Endometrial microvascular endothelial cells (primary cell): ENCODE measurements around the gene PCNX3. TPM values are rescaled to one million over a fixed set of nuclear protein-coding genes. Genes with fewer than 3 reads are reported as not detected.

ENCODE experiments used
- in situ Hi-C: cut with HindIII; loops from 2 replicates; pipeline ENCODE4 v1.10.0; 2017; ENCODE audit warnings: low sequenced_read_pairs, low pct_unique_long_range_greater_than_20kb; ENCODE audit errors: inconsistent ontology term
- total RNA-seq: library from RNA; depleted of rRNA; stranded (reverse); fragments of >200 nt; gene quantifications from one replicate; pipeline ENCODE4 v1.2.3, GENCODE V29; 2015; ENCODE audit errors: inconsistent ontology term

The PCNX3 gene
- total RNA-seq, 1 donor from 2014 or later = 44.9 TPM

GRCh38 chr11:65579291-65579690 lies 36.3 kb upstream of the PCNX3 start:
- in situ Hi-C loops = no loop called here

DNA sequence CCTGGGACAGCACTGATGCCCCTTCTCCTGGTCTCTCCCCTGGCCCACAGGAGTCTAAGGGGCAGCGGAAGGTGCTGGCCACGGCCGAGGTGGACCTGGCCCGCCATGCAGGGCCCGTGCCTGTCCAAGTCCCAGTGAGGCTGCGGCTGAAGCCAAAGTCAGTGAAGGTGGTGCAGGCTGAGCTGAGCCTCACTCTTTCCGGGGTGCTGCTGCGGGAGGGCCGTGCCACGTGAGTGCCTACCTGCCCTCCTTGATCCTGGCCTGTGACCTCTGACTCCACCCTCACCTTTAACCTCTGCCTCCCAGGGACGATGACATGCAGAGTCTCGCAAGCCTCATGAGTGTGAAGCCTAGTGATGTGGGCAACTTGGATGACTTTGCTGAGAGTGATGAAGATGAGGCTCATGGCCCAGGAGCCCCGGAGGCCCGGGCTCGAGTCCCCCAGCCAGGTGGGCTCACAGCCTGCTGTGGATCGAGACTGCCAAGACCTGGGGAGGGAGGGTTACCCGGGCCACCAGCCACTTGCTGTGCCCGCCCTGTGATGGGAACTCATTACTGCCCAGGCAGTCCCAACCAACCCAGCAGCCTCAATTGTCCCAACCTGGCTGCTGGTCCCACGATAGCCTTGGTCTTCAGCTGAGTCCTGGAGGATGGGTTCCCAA lies 35.4 kb upstream of the PCNX3 start:
- in situ Hi-C loops = no loop called here

DNA sequence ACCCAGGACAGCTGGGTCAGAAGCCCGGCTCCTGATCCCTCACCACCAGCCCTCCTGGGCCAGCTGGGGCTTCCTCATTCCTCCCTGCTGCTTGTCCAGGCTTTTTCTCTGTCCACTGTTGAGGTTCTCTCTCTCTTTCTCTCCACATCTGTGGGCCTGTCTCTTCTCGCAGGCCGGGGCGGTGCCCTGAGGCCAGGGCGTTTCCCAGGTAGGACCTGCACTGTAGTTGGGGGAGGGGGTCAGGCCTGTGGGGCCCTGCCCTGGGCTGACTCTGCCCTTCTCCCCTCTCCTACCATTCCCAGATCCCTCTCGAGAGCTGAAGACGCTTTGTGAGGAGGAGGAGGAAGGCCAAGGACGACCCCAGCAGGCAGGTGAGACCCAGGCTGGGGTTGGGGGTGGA lies 34.8 kb upstream of the PCNX3 start:
- in situ Hi-C loops = no loop called here

GRCh38 chr11:65581928-65582327 lies 33.6 kb upstream of the PCNX3 start:
- in situ Hi-C loops = no loop called here

DNA sequence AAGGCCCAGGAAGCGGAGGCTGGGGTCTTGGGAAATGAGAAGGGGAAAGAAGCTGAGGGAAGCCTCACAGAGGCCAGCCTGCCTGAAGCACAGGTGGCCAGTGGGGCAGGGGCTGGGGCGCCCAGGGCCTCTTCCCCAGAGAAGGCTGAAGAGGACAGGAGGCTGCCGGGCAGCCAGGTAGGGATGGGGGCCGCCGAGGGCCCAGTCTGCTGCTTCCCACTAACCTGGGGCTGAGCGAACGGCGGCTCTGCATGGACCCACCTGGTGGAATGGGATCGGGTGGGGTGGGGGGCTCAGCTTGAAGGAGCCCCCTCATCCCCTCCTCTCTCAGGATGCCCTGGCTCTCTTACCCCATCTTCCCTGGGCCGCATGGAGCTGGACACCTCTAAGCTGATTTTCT lies 32.0 kb upstream of the PCNX3 start:
- in situ Hi-C loops = no loop called here

DNA sequence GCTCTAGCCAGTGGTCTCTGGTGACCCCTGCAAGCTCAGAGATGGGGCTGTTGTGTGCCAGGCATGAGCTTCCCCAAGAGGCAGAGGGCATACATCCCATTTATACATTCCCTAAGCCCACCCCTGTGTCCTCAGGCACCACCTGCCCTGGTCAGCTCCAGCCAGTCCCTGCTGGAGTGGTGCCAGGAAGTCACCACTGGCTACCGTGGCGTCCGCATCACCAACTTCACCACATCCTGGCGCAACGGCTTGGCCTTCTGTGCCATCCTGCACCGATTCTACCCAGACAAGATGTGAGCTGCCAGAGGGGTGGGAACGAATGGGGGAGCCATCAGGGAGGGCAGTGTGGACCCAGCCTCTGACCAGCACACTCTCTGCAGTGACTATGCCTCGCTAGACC lies 31.5 kb upstream of the PCNX3 start:
- in situ Hi-C loops = no loop called here

DNA sequence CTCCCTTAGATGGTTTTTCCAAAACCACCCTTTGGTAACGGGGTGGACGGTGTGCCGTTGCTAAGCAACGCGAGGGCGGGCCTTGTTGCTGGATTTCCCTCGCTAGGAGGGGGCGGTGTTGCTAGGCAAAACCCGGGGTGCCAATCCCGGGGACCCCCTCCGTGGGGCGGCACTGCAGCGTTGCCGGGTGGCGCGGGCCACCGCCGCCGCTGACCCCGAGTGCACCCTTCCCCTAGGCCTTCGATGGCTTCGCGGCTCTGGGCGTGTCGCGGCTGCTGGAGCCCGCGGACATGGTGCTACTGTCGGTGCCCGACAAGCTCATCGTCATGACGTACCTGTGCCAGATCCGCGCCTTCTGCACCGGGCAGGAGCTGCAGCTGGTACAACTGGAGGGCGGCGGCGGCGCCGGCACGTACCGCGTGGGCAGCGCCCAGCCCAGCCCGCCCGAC lies 30.8 kb upstream of the PCNX3 start:
- in situ Hi-C loops = no loop called here

DNA sequence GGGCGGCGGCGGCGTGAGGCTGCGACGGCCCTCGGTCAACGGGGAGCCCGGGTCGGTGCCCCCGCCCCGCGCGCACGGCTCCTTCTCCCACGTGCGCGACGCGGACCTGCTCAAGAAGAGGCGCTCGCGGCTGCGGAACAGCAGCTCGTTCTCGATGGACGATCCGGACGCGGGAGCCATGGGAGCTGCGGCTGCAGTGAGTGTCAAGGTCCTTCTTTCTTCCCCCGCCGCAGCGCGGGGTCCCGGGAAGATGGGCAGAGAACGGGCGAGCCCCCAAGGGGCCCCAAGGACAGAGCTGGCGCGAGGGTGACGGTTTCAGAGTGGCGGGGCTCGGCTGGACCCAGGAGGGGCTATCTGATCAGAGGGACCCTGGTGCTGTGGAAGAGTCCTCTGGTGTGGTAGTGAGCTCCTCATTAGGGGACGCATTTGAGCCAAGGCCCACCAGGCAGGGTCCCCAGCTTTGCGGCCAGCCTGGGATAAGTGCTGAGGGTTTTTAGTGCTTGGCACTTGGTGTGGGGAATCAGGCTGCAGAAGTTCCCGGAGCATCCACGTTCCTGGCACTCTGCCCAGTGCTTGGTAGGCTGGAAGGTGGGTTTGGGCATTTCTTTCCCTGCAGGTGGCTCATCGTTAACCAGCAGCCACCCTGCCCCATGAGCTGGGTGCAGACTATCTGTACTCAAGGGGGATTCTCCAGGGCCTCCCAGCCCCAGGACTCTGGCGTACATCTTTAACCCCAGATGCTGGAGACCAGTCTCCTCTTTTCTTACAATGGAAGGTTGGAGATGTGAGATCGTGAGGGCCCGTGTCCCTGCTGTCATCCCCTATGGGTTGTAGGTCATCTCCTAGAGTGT lies 30.0 kb upstream of the PCNX3 start:
- in situ Hi-C loops = no loop called here

- in situ Hi-C loops = no loop called here
These were observed 29.3 kb upstream of the PCNX3 start for GRCh38 chr11:65586247-65586630.

DNA sequence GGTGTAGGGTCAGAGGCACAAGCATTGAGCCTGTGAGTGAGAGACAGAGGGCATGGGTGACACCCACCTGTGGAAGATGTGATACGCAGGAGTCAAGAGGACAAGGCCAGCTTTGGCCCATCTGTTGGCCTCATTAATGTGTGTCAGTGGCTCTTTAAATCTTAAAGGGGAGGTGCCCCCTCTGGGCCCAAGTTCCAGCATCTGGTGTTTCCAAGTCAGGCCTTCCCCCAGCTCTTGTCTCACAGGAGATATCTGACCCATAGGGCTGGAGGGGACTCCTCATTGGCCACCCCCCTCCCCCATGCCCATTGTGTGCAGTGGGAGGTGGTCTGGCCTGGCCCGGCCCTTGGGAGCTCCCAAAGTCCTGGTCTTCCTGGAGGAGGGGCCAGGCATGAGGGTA lies 28.9 kb upstream of the PCNX3 start:
- in situ Hi-C loops = no loop called here

GRCh38 chr11:65588199-65589054 lies 27.1 kb upstream of the PCNX3 start:
- in situ Hi-C loops = no loop called here

DNA sequence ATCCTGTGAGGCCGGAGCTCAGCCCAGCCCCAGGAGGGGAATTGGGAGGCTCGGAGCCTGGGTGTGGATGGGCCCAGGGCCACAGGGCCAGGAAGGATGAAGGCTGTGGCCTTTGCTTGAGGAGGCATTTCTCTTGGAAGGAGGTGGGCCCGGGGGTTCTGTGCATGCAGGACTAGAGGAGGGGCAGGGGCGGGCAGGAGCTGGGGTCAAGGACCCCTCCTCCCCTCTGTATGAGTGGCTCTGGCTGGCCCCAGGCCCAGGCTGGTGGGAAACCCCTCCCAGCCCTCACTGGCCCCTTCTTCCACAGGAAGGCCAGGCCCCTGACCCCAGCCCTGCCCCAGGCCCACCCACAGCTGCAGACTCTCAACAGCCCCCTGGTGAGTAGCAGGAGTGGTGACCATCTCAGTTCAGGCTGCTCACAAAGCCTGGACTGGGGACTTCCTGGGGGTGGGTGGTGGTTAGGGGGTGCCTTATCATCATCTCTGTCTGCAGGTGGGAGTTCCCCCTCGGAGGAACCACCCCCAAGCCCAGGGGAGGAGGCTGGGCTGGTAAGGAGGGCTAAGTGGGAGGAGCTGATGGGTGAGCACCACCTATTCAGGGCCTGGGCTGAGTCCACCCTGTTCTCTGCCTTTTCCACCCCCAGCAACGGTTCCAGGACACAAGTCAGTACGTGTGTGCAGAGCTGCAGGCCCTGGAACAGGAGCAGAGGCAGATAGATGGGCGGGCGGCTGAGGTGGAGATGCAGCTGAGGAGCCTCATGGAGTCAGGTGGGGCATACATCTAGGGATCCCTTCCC lies 25.9 kb upstream of the PCNX3 start:
- in situ Hi-C loops = no loop called here

DNA sequence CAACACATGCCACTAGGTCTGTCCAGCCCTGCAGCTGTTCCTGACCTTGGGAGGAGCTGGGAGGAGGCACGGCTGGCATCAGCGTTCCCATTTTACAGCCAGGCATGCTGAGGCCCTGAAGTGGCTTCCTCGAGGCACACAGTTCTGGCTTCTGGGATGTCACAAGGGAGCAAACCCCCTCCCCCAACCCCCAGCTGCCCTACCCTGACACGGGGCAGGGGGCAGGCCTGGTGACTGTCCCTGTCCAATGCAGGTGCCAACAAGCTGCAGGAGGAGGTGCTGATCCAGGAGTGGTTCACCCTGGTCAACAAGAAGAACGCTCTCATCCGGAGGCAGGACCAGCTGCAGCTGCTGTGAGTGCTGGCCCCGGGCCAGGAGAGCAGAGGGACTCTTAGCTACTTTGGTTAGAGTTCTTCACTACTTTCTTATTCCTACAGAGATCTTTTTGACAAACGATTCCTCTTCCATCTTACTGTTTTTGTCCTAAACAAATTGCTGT lies 25.3 kb upstream of the PCNX3 start:
- in situ Hi-C loops = no loop called here

DNA sequence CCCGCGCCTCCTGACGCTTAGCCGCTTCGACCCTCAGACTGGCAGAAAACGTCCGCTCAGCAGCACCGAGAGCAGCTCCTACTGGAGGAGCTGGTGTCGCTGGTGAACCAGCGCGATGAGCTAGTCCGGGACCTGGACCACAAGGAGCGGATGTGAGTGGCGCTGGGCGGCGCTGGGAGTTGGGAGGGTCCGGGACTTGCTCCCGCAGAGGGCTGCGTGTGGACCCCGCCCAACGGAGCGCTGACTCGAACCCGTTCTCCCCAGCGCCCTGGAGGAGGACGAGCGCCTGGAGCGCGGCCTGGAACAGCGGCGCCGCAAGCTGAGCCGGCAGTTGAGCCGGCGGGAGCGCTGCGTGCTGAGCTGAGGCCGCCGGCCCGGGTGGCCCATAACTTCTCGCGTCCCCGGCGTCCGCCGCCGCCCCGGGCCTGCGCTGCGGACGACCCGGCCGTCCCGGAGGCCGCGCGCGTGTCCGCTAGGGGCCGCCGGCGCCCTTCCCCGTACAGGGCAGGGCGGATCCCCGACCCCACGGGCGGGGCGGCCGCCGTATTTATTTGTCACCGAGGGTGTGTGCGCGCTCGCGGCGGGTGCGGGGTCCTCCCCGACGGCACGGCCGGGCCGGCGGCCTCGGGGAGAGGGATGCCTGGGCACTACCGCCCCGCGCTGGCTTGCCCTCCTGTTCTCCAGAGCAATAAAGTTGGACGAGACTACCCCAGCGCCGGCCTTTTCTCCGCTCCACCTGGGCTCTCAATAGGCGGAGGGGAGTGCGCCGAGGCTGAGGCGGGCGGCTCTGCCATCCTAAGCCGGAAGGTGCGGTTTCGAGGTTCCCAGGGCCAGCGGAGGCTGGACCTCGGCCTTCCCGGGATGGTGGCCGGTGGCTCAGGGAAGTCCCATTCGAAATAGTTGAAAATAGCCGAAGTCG lies 23.4 kb upstream of the PCNX3 start:
- in situ Hi-C loops = no loop called here

DNA sequence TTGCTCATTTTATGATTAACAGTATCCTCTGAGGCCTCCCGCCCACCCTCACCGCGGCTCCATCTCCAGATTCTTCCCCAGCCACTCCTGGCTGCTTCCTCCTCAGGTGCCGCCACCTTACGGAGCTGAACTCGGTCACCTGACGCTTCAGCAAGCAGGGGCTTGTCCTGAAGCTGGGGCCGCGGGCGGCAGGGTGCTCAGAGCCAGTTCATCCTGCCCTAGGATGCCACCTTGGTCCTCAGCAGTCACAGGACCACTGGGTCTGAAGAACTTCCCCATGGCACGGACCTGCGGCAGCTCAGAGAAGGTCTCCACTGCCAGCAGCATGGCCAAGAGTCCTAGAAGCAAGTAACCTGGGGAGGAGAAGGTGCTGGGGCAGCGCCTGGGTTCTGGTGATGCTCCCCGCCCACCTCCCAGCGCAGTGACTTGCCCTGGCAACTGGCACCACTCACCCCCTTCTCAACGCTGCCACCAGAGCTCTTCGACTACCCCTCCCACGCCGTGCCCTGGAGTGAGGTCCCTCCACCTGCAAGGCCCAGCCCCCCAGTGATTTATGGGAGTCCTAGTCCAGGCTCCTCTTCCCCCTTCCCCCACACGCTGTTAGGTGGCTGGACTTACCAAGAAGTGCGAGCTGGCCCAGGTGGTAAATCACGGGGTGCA lies 22.6 kb upstream of the PCNX3 start:
- in situ Hi-C loops = no loop called here

DNA sequence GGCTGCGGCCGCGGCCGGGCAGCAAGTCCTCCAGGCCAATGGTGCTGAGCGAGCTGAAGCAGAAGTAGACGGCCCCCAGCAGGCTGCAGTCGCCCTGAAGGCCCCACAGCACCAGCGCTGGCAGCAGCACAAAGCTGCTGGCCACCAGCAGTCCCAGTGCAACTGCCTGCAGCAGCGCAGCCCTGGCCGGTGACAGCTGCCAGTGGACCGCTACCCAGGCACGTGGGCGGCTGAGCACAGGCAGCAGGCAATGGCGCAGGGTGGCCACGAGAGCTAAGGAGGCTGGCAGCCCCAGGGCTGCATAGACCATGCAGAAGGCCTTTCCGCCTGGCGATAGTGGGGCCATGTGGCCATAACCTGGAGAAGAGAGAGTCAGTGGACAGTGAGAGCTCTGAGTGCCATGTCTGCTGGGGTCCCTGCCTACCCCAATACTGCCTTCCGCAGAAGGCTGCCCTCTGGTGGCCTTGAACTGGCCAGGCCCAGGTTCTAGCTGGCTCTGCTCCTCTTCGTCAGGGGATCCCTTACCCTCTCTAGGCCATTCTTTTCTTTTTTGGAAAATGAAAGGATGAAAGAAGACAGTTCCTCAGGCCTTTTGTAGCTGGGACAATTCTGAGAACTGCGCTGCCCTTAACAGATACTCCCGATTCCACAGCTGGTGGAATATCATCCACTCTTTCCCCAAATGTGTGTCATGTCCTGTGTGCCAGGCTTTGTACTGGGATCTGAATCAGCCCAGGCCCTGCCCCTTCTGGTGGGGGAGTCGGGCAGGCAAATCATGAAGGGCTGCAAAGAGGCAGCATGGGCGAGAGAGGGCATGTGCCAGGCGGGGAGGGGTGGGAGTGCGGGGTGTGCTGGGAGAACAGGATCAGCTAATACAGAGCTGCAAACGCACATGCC lies 21.8 kb upstream of the PCNX3 start:
- in situ Hi-C loops = no loop called here
